Sigmoid colon (tissue), 4 donors: ENCODE measurements around the gene BCL6B.

Experiments
- CTCF ChIP-seq, 4 experiments: fragments of 450-650 bp in 3 of 4; fragments of 200-600 bp in 1 of 4; IDR thresholded peaks; one replicate each; pipeline ENCODE4 v1.5.1; 2016 to 2019; ENCODE audit warnings: antibody characterized with exemption in 4 of 4, mild to moderate bottlenecking in 3 of 4, moderate library complexity in 2 of 4
- POLR2A ChIP-seq, 2 donors: fragments of 450-650 bp; IDR thresholded peaks; one replicate each; pipeline ENCODE4 v1.6.1; 2016; ENCODE audit warnings: antibody characterized with exemption in 2 of 2, mild to moderate bottlenecking in 2 of 2, moderate library complexity in 2 of 2
- POLR2AphosphoS5 ChIP-seq, 4 donors: sonication (generic); formaldehyde crosslinking; IDR thresholded peaks; one replicate each; pipeline ENCODE4 v1.6.1; 2017; ENCODE audit warnings: antibody characterized with exemption in 4 of 4

DNA sequence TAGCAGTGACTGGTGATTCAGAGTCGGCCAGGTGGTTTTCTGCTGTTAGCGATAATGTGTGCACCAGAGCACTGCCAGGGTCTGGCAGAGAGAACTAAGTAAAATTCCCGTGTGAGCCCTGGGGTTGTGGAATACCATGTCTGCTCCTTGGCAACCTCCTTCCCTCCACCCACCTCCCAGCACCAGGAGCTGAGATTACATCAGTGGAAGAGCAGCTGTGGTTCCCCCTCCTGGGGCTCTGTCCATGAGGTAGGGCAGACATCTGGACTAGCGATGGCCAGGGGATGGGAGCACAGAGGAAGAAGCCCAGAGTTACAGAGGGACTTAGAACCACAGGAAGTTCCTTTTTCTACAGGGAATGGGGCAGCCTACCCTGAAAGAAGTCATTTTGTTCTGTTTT is 41.4 kb downstream of the BCL6B start:
- no peak for TF ChIP-seq CTCF (IDR thresholded peaks at IDR 0.05)
- TF ChIP-seq POLR2AphosphoS5 (IDR thresholded peaks at IDR 0.05) = no peak
- TF ChIP-seq POLR2A (IDR thresholded peaks at IDR 0.05) = no peak
